Measurements from ENCODE around the gene DVL2. TPM values are rescaled to one million over a fixed set of nuclear protein-coding genes. Genes with fewer than 3 reads are reported as not detected.

Gene DVL2
- total RNA-seq, 2 donors from 2014 or later: 32.4 to 42.4 TPM

- Histone ChIP-seq H3K27me3 (no peaks in the 10 kb centered on the region), H3K4me1 (no peaks in the 10 kb centered on the region), H3K9me3 (no peaks in the 10 kb centered on the region), H3K36me3 (no peaks in the 10 kb centered on the region), H3K27ac (no peak overlapping the region), H3K4me3 (no peak overlapping the region), H3K9ac (ENCODE audit: low read depth in 2 of 2, low read length in 2 of 2) (no peak overlapping the region)
- TF ChIP-seq CTCF (IDR thresholded peaks at IDR 0.05): no peak
- intact Hi-C loops (cut with DNase I): no loop called here
- no peak for DNase-seq
These were observed 41.9 kb downstream of the DVL2 start for GRCh38 chr17:7192271-7192937.

DNA sequence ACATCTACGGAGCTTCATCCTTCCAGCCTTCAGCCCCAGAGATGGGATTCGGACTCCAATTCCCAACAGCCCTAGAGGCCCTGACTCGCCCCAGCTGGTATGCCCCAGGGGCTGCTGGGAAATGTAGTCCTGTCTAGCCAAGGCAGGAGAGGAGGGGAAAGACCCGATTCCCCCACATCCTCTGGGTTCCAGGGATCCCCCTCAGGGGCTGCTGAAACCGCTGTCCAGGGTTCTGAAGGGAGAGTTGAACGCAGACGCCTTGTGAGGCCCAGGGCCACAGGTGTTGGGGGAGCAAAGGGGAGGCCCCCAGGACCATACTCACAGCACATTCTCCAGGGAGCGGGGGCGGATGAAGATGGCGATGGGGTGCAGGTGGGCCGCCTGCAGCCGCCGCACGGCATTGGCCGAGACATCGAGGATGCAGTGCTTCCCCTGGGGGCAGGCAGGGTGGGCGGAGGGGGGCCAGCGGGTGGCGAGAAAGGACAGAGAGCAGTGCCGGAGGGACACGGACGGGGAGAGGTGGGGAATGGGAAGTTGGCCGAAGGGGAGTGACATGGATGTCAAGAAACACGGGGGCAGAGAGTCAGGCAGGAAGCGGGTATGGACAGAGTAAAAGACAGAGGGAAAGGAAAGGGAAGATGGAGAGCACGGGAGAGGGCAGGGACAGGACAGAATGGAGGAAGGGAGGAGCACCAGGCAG lies 42.6 kb downstream of the DVL2 start:
- H3K4me3 ChIP-seq: no peak overlapping the region
- H3K36me3 ChIP-seq: no peaks in the 10 kb centered on the region
- H3K9ac ChIP-seq (ENCODE audit: low read depth in 2 of 2, low read length in 2 of 2): no peak overlapping the region
- H3K27ac ChIP-seq: no peak overlapping the region
- TF ChIP-seq CTCF (IDR thresholded peaks at IDR 0.05): no peak
- DNase-seq: peak; percentile 47
- H3K27me3 ChIP-seq: no peaks in the 10 kb centered on the region
- intact Hi-C loops (cut with DNase I): no loop called here
- no peaks in the 10 kb centered on the region for H3K4me1 ChIP-seq
- no peaks in the 10 kb centered on the region for H3K9me3 ChIP-seq

- Histone ChIP-seq H3K36me3 (no peaks in the 10 kb centered on the region), H3K9ac (ENCODE audit: low read depth in 2 of 2, low read length in 2 of 2) (no peak overlapping the region), H3K27ac (no peak overlapping the region), H3K27me3 (no peaks in the 10 kb centered on the region), H3K4me3 (no peak overlapping the region), H3K4me1 (no peaks in the 10 kb centered on the region), H3K9me3 (no peaks in the 10 kb centered on the region)
- no peak for TF ChIP-seq CTCF (IDR thresholded peaks at IDR 0.05)
- no peak for DNase-seq
- intact Hi-C loops (cut with DNase I): no loop called here
These were observed 43.2 kb downstream of the DVL2 start for GRCh38 chr17:7191069-7191468.

- intact Hi-C loops (cut with DNase I): no loop called here
- Histone ChIP-seq H3K4me3 (no peak overlapping the region), H3K27me3 (no peaks in the 10 kb centered on the region), H3K27ac (no peak overlapping the region), H3K36me3 (no peaks in the 10 kb centered on the region), H3K9ac (ENCODE audit: low read depth in 2 of 2, low read length in 2 of 2) (no peak overlapping the region), H3K4me1 (no peaks in the 10 kb centered on the region), H3K9me3 (no peaks in the 10 kb centered on the region)
- no peak for TF ChIP-seq CTCF (IDR thresholded peaks at IDR 0.05)
- no peak for DNase-seq
These were observed 43.9 kb downstream of the DVL2 start for GRCh38 chr17:7190276-7190917.

DNA sequence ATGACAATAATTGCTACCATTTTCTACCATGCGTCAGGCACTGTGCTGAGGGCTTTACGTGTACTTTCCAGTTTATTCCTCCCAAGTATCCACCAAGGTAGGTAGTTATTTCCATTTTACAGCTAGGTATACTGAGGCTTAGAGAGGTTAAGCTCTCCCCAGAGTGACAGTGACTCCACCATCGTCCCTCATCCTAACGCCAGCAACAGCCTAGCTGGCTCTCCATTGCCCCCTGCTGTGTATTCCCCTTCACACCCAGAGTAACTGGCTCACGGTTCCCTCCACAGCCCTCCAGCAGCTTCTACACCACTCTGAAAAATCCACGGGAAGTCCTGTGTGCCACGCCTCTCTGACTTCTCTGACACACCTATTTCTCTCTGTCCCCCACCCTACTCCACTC lies 48.1 kb downstream of the DVL2 start:
- Histone ChIP-seq H3K4me3 (no peak overlapping the region), H3K4me1 (no peaks in the 10 kb centered on the region), H3K27me3 (no peaks in the 10 kb centered on the region), H3K36me3 (no peaks in the 10 kb centered on the region), H3K9me3 (no peaks in the 10 kb centered on the region), H3K9ac (ENCODE audit: low read depth in 2 of 2, low read length in 2 of 2) (no peak overlapping the region), H3K27ac (no peak overlapping the region)
- no peak for TF ChIP-seq CTCF (IDR thresholded peaks at IDR 0.05)
- no peak for DNase-seq
- intact Hi-C loops (cut with DNase I): no loop called here

Data from colonic mucosa (tissue), 4 donors.